AG20443 (cell line): ENCODE data around the gene SPACA9.
A peak's percentile ranks its signal among the peaks of the same experiment; 100 is the strongest.

Source experiments
- DNase-seq: peaks from one replicate; pipeline ENCODE4 v3.0.0; 2012; ENCODE audit warnings: low spot score, mixed read lengths

SPACA9 gene

GRCh38 chr9:132894862-132895835 is 16.5 kb downstream of the SPACA9 start:
- no peak for DNase-seq

DNA sequence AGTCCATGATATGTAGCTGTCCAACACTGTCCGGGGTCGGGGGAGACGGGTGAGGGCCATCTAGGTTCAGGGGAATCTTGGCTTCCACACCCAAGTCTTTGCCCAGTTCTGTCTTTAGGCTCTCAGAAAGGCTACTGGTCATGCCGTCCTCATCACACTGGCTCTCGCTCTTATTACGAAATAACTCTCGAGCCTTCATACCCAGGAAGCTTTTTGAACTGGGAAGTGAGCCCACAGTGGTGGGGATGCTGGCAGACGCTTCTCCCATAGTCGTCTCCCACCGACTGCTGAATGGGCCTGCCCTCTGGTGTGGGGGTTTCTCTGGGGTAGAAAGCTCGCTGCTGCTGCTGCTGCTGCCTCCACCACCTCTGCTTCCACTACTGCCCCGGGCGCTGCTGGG is 17.6 kb downstream of the SPACA9 start:
- no peak for DNase-seq

DNA sequence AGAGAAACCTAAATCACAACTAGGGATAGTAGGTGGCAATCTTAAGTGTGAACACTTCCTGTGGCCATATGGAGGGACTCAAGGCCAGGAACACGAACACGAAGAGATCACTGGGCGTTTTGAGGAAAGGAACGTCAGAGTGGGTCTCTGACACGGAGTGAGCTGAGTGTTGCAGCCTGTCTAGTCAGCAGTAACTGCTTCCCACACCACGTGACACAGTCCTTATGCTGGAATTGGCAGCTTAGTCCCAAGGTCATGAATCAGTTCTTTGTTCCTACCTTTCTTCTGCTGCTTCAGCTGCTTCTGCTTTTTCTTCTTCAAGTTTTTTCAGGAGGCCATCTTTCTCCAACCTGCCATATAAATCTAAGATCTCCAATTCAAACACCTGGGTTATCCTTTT is 18.2 kb downstream of the SPACA9 start:
- no peak for DNase-seq

GRCh38 chr9:132898051-132898450 is 19.4 kb downstream of the SPACA9 start:
- DNase-seq, result no peak

- peak; percentile 93 for DNase-seq
Observed at GRCh38 chr9:132901858-132902831, 23.4 kb downstream of the SPACA9 start.

- DNase-seq, result no peak
Observed at GRCh38 chr9:132903574-132904492, 25.1 kb downstream of the SPACA9 start.

GRCh38 chr9:132905726-132906125 is 27.0 kb downstream of the SPACA9 start:
- DNase-seq, result no peak

DNA sequence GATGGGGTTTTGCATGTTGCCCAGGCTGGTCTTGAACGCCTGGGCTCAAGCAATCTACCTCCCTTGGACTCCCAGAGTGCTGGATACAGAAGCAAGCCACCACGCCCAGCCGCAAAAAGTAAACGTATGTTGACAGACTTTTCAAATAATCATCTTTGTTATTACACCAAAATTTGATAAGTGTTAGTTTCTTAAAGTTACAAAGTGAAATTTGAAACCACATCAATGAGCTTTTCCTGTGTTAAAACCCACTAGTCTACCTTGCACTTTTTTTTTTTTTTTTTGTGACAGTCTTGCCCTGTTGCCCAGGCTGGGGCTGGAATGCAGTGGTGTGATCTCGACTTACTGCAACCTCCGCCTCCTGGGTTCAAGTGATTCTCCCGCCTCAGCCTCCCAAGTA is 29.9 kb downstream of the SPACA9 start:
- DNase-seq, result no peak

GRCh38 chr9:132909311-132909710 is 30.6 kb downstream of the SPACA9 start:
- DNase-seq, result no peak

GRCh38 chr9:132910376-132910775 is 31.7 kb downstream of the SPACA9 start:
- no peak for DNase-seq

GRCh38 chr9:132912131-132912530 is 33.4 kb downstream of the SPACA9 start:
- no peak for DNase-seq

- DNase-seq, result no peak
Observed at GRCh38 chr9:132914924-132915323, 36.2 kb downstream of the SPACA9 start.

DNA sequence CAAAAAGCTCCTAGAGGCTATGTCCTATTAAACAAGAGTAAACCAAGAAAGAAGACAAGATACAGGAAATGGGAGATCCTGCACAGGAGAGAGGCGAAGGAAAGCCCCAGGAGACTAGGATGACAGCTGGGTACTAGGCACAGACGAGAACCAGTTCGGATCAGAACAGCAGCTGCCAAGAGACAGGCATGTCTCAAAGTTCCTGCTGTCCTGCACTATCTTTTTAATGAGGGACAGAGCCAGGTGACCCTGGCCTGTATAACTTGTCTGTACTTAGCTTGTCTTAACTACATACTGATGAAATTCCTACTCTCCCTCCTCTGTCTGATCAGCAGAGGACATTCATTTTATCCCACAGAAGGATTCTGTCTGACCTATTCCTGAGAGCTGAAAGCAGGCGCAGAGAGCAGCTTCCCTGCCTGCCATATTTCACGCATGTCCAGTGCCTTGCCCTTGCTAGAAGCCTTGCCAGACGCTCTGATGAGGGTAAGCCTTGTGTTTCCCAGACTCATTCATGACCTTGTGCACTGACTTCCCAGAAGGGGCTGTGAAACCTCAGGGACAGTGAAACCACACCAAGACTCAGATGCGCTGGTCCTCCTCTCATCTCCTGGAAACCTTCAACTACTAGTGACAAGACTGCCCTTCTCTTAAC is 41.0 kb downstream of the SPACA9 start:
- no peak for DNase-seq

- no peak for DNase-seq
Observed at GRCh38 chr9:132923346-132923902, 44.7 kb downstream of the SPACA9 start.

- no peak for DNase-seq
Observed at GRCh38 chr9:132927704-132928103, 49.0 kb downstream of the SPACA9 start.

- DNase-seq, result no peak
Observed at GRCh38 chr9:132931178-132931735, 52.6 kb downstream of the SPACA9 start.

DNA sequence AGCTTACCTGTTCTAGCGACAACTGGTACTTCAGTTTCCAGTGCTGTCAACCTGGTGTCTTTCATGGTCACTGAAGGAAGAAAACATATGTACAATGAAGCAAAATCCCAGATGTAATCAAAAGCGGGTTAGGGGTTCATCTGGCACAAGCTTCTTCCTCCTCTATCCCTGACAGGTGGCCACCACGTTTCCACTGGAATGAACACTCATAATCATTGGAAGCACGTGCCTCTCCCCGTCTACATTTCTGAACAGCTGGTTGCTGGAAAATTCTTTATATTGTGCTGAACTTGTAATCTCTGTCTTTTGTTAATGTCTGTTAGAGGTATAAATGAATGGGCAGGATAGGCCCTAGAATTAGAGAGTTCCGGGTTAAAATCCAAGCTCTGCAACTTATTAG is 56.3 kb downstream of the SPACA9 start:
- no peak for DNase-seq

DNA sequence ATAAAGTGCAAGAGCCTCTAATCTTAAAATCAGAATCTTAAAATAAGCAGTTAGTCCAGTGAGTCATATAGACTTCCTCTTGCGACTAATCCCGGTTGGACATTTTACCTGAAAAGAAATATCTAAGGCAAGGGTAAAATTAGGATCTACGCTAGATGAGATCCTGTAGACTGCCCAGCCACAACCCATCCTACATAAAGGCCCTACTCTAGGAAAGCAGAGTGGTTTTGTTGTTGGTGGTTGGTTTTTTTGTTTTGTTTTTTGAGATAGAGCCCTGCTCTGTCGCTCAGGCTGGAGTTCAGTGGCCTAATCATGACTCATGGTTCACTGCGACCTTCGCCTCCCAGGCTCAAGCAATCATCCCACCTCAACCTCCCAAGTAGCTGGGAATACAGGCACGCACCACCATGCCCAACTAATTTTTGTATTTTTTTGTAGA is 58.8 kb downstream of the SPACA9 start:
- no peak for DNase-seq

DNA sequence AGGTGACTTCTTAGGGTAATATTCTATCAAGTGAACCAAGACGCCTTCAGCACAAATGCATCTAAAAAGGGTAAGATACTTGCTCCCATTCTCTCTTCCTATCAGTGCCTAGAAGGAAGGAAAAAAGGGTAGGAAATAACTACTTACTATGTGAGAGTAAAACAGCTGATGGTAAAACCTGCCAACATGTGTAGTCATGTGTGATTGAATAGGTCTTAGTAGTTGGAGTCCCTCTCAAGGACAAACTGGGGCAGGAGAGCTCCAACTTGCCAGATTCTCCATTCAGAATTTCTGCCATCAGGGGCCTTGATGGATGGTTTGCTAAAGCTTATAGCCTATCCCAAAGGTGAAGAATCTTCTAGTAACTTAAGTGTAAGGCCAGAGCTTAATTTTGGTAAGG is 60.5 kb downstream of the SPACA9 start:
- no peak for DNase-seq
